Measurements from ENCODE around the gene SH3BGRL. TPM values are rescaled to one million over a fixed set of nuclear protein-coding genes. Genes with fewer than 3 reads are reported as not detected.

SH3BGRL gene
- total RNA-seq, 4 donors from 2014 or later, result 11.2 to 26.0 (median 15.0) TPM

GRCh38 chrX:81286075-81286474 is 84.2 kb downstream of the SH3BGRL start:
- no peak for TF ChIP-seq POLR2A (IDR thresholded peaks at IDR 0.05)
- no peak for TF ChIP-seq CTCF (IDR thresholded peaks at IDR 0.05 in 4 of 5, conservative IDR thresholded peaks at IDR 0.05 in 1 of 5)
- Histone ChIP-seq H3K27ac (no peak overlapping the region), H3K36me3 (no peaks in the 10 kb centered on the region), H3K4me1 (no peaks in the 10 kb centered on the region), H3K27me3 (no peaks in the 10 kb centered on the region), H3K4me3 (no peak overlapping the region), H3K9me3 (no peaks in the 10 kb centered on the region)
- ATAC-seq (no peak), DNase-seq (no peak)
- in situ Hi-C loops (cut with MboI; ENCODE audit: low sequenced_read_pairs in 4 of 4) (no loop called here), intact Hi-C loops (cut with DNase I; ENCODE audit: low total_unique reads) (no loop called here)

GRCh38 chrX:81286608-81287007 is 84.7 kb downstream of the SH3BGRL start:
- DNase-seq (no peak), ATAC-seq (no peak)
- no peaks in the 10 kb centered on the region for H3K9me3 ChIP-seq
- H3K36me3 ChIP-seq, result no peaks in the 10 kb centered on the region
- in situ Hi-C loops (cut with MboI; ENCODE audit: low sequenced_read_pairs in 4 of 4), result no loop called here
- no peak overlapping the region for H3K4me3 ChIP-seq
- no peak for TF ChIP-seq POLR2A (IDR thresholded peaks at IDR 0.05)
- TF ChIP-seq CTCF (IDR thresholded peaks at IDR 0.05 in 4 of 5, conservative IDR thresholded peaks at IDR 0.05 in 1 of 5), result no peak
- no peaks in the 10 kb centered on the region for H3K27me3 ChIP-seq
- intact Hi-C loops (cut with DNase I; ENCODE audit: low total_unique reads), result no loop called here
- H3K4me1 ChIP-seq, result no peaks in the 10 kb centered on the region
- H3K27ac ChIP-seq, result no peak overlapping the region

GRCh38 chrX:81291996-81292395 is 90.1 kb downstream of the SH3BGRL start:
- Histone ChIP-seq H3K27me3 (no peaks in the 10 kb centered on the region), H3K27ac (no peak overlapping the region), H3K9me3 (no peaks in the 10 kb centered on the region), H3K36me3 (no peaks in the 10 kb centered on the region), H3K4me3 (no peak overlapping the region), H3K4me1 (no peaks in the 10 kb centered on the region)
- TF ChIP-seq POLR2A (IDR thresholded peaks at IDR 0.05) (no peak), CTCF (IDR thresholded peaks at IDR 0.05 in 4 of 5, conservative IDR thresholded peaks at IDR 0.05 in 1 of 5) (no peak)
- no peak for ATAC-seq
- in situ Hi-C loops (cut with MboI; ENCODE audit: low sequenced_read_pairs in 4 of 4) (no loop called here), intact Hi-C loops (cut with DNase I; ENCODE audit: low total_unique reads) (no loop called here)
- DNase-seq, result no peak

- Histone ChIP-seq H3K27ac (no peak overlapping the region), H3K4me3 (no peak overlapping the region), H3K27me3 (no peaks in the 10 kb centered on the region), H3K4me1 (no peaks in the 10 kb centered on the region), H3K36me3 (no peaks in the 10 kb centered on the region), H3K9me3 (no peaks in the 10 kb centered on the region)
- in situ Hi-C loops (cut with MboI; ENCODE audit: low sequenced_read_pairs in 4 of 4) (no loop called here), intact Hi-C loops (cut with DNase I; ENCODE audit: low total_unique reads) (no loop called here)
- TF ChIP-seq CTCF (IDR thresholded peaks at IDR 0.05 in 4 of 5, conservative IDR thresholded peaks at IDR 0.05 in 1 of 5), result no peak
- no peak for DNase-seq
- no peak for ATAC-seq
Measured at GRCh38 chrX:81294101-81294500, 92.2 kb downstream of the SH3BGRL start.

GRCh38 chrX:81301877-81302276 is 100.0 kb downstream of the SH3BGRL start:
- DNase-seq, result no peak
- Histone ChIP-seq H3K27ac (no peak overlapping the region), H3K4me3 (no peak overlapping the region), H3K4me1 (no peaks in the 10 kb centered on the region), H3K9me3 (no peaks in the 10 kb centered on the region), H3K27me3 (no peaks in the 10 kb centered on the region), H3K36me3 (no peaks in the 10 kb centered on the region)
- intact Hi-C loops (cut with DNase I; ENCODE audit: low total_unique reads) (no loop called here), in situ Hi-C loops (cut with MboI; ENCODE audit: low sequenced_read_pairs in 4 of 4) (no loop called here)
- no peak for TF ChIP-seq CTCF (IDR thresholded peaks at IDR 0.05 in 4 of 5, conservative IDR thresholded peaks at IDR 0.05 in 1 of 5)
- no peak for TF ChIP-seq POLR2A (IDR thresholded peaks at IDR 0.05)
- no peak for ATAC-seq
